HG03571 (cell line): ENCODE data around the gene ABCF1.

Source experiments
- ATAC-seq: cut with Tn5 transposase; IDR thresholded peaks from one replicate; pipeline ENCODE4 v1.9.1; 2021; ENCODE audit not compliant: unreplicated experiment

ABCF1 gene

DNA sequence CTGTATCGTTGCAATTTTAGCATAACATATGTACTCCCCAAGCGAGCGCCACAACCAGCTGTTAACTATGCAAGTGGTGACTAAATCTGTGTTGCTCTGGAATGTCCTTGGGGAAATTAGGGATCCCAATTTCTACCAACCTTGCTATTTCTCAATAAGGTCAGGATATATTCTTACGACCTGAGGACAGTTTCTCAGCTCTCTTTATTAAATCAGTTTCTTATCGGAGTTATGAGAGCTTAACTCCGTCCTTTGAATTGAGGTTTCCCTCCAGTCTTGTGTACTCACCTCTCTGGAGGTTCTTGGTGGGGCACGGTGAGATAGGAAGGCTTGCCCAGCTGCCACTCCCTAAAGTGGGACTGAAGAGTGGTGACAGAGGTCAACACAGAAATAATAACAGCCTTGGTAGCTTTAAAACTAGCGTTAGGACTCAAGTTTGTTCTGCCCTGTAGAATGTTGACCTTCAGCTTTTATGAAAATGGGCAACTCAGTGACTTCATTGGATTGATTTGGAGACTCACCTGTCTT is 47.1 kb downstream of the ABCF1 start:
- ATAC-seq: no peak

GRCh38 chr6:30619561-30619960 is 48.3 kb downstream of the ABCF1 start:
- no peak for ATAC-seq

- no peak for ATAC-seq
Observed at GRCh38 chr6:30625511-30625910, 54.3 kb downstream of the ABCF1 start.

GRCh38 chr6:30626484-30627366 is 55.5 kb downstream of the ABCF1 start, which contains the start of gene ATAT1:
Gene ATAT1, plus strand, starts transcription at chr6:30626874.
- ATAC-seq: peak; percentile 86

DNA sequence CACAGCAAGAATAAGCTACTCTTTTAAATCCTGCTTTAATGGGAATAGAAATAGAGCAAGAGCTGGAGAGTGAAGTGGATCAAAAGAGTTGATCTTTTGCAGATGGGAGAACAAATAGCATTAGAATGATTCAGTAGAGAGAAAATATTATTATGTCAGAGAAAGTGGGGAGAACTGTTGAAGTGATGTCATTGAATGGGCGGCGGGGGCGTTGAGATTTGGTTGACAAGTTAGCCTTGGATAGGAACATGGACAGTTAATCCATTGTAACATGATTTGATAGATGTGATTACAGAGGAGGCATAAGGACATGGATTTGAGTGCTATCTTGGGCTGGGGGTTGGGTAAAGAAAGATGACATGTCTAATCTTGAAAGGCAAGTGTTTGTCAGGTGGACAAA is 64.6 kb downstream of the ABCF1 start:
- ATAC-seq: no peak

DNA sequence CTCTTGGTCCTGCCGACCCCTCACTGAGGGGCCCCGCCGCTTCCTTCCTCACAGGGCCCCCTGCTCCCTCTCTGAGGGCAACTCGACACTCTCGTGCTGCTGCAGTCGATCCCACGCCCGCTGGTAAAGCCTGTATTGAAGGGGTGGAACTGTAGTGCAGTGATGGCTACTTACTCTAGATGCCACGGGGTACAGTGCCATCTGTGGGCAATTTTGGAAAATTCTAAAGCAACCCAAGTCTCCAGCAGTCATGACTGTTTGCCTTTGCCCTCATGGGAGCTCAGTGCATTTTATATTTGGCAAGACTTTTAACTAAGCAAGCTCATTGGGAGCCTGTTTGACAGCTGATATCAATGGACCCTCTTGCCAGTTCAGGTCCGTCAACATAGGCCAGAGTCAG is 69.2 kb downstream of the ABCF1 start:
- ATAC-seq: no peak

DNA sequence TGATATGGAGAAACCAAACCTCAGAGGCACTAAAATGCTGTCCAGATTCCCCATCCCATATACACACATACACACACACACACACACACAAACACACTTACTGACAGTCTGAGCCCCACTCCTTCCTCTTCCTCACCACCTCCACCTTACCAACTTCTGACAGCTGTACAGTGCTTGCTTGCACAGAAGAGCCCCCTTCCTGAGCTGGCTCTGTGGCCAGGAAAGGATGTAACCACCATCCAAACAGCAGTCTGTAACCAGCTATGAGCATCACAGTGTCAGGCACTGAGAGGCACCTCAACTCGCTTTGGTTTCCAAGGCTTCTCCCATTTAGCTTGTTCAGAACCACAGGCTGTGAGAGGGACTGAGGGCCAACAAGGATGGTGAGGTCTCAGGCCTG is 69.8 kb downstream of the ABCF1 start:
- ATAC-seq: no peak
